HepG2 (cell line): ENCODE measurements around the gene CHST3. TPM values are rescaled to one million over a fixed set of nuclear protein-coding genes. Genes with fewer than 3 reads are reported as not detected.

Experiments used
- KDM6A ChIP-seq: IDR thresholded peaks from 2 replicates; pipeline ENCODE4 v1.6.1; 2016; ENCODE audit warnings: low read depth
- KMT2A ChIP-seq: sonication (generic); formaldehyde crosslinking; IDR thresholded peaks from 2 replicates; pipeline ENCODE4 v1.4.0; 2020; ENCODE audit warnings: missing genetic modification reagents
- MAF1 ChIP-seq: sonication (generic); formaldehyde crosslinking; IDR thresholded peaks from 2 replicates; pipeline ENCODE4 v1.5.0; 2020; ENCODE audit warnings: missing genetic modification reagents, borderline replicate concordance
- NFKBIZ ChIP-seq: IDR thresholded peaks from 2 replicates; pipeline ENCODE4 v1.6.1; 2018; ENCODE audit warnings: missing genetic modification reagents, missing compliant biosample characterization
- NKX3-1 ChIP-seq: sonication (generic); formaldehyde crosslinking; IDR thresholded peaks from 2 replicates; pipeline ENCODE4 v1.5.0; 2020; ENCODE audit warnings: missing genetic modification reagents
- PHF20 ChIP-seq: sonication (generic); formaldehyde crosslinking; IDR thresholded peaks from 2 replicates; pipeline ENCODE4 v1.5.0; 2020; ENCODE audit warnings: mild to moderate bottlenecking, missing genetic modification reagents
- RARA ChIP-seq: IDR thresholded peaks from 2 replicates; pipeline ENCODE4 v1.6.1; 2016; ENCODE audit warnings: missing genetic modification reagents, missing compliant biosample characterization
- RBFOX2 ChIP-seq: fragments of 200-400 bp; formaldehyde crosslinking; IDR thresholded peaks from 2 replicates; pipeline ENCODE4 v1.6.1; 2017; ENCODE audit warnings: low read depth, mild to moderate bottlenecking, low read length
- RBM22 ChIP-seq: fragments of 200-400 bp; formaldehyde crosslinking; optimal IDR thresholded peaks from 2 replicates; pipeline ENCODE3; 2017; ENCODE audit warnings: mild to moderate bottlenecking, low read length, moderate library complexity
- SP1 ChIP-seq, 2 experiments: fragments of 450-650 bp in 1 of 2; sonication (generic) in 1 of 2; formaldehyde crosslinking in 1 of 2; IDR thresholded peaks; 2 replicates each; pipeline versions ENCODE4 v1.4.0 to v1.6.1; 2016 to 2020; ENCODE audit warnings: missing genetic modification reagents in 1 of 2
- TAF15 ChIP-seq: fragments of 200-400 bp; formaldehyde crosslinking; IDR thresholded peaks from one replicate; pipeline ENCODE4 v1.6.1; 2018; ENCODE audit warnings: mild to moderate bottlenecking, low read depth, low read length; ENCODE audit not compliant: poor library complexity, severe bottlenecking
- TRAFD1 ChIP-seq: sonication (generic); formaldehyde crosslinking; IDR thresholded peaks from 2 replicates; pipeline ENCODE4 v1.5.1; 2020; ENCODE audit warnings: missing genetic modification reagents, mild to moderate bottlenecking, borderline replicate concordance
- ZNF251 ChIP-seq: sonication (generic); formaldehyde crosslinking; IDR thresholded peaks from 2 replicates; pipeline ENCODE4 v1.9.0; 2021; ENCODE audit warnings: mild to moderate bottlenecking, missing genetic modification reagents
- ZNF431 ChIP-seq: sonication (generic); formaldehyde crosslinking; IDR thresholded peaks from 2 replicates; pipeline ENCODE4 v1.9.0; 2022; ENCODE audit warnings: missing genetic modification reagents, low read depth, mild to moderate bottlenecking, borderline replicate concordance
- ZNF878 ChIP-seq: sonication (generic); formaldehyde crosslinking; IDR thresholded peaks from 2 replicates; pipeline ENCODE4 v1.8.1; 2023; ENCODE audit warnings: mild to moderate bottlenecking, missing genetic modification reagents, moderate library complexity
- polyA plus RNA-seq, 8 experiments: library from polyadenylated mRNA; depleted of rRNA in 3 of 8; stranded (reverse) in 7 of 8; unstranded in 1 of 8; fragments of >200 nt; fragmentation: Illumina TruSeq in 4 of 8; extraction: Trizol in 4 of 8; gene quantifications; 2 replicates each; pipeline versions ENCODE4 v1.2.1 to v1.2.3, GENCODE V29; 2011 to 2016; ENCODE audit warnings: low read depth in 4 of 8, missing spikeins in 1 of 8, mixed read lengths in 1 of 8; ENCODE audit not compliant: insufficient read depth in 1 of 8
- total RNA-seq, 5 experiments: library from RNA; depleted of rRNA; stranded (reverse); fragments of >200 nt; fragmentation: Illumina TruSeq; extraction: Trizol; gene quantifications; 2 replicates each; pipeline ENCODE4 v1.2.3, GENCODE V29; 2016; ENCODE audit warnings: low read depth in 1 of 5
- TF ChIP-seq, protein P1 (sequence below): sonication (generic); formaldehyde crosslinking; IDR thresholded peaks from 2 replicates; pipeline ENCODE4 v1.5.0; 2020; ENCODE audit warnings: mild to moderate bottlenecking, missing genetic modification reagents, borderline replicate concordance
- TF ChIP-seq, protein P2 (sequence below): sonication (generic); formaldehyde crosslinking; IDR thresholded peaks from 2 replicates; pipeline ENCODE4 v1.4.0; 2020; ENCODE audit warnings: missing genetic modification reagents, borderline replicate concordance

The CHST3 gene
- total and polyA plus RNA-seq, 2 of the 13 experiments (the other 11 are each of a cell fraction or from before 2014, with no cell fraction given) = 7.2 to 18.7 TPM

DNA sequence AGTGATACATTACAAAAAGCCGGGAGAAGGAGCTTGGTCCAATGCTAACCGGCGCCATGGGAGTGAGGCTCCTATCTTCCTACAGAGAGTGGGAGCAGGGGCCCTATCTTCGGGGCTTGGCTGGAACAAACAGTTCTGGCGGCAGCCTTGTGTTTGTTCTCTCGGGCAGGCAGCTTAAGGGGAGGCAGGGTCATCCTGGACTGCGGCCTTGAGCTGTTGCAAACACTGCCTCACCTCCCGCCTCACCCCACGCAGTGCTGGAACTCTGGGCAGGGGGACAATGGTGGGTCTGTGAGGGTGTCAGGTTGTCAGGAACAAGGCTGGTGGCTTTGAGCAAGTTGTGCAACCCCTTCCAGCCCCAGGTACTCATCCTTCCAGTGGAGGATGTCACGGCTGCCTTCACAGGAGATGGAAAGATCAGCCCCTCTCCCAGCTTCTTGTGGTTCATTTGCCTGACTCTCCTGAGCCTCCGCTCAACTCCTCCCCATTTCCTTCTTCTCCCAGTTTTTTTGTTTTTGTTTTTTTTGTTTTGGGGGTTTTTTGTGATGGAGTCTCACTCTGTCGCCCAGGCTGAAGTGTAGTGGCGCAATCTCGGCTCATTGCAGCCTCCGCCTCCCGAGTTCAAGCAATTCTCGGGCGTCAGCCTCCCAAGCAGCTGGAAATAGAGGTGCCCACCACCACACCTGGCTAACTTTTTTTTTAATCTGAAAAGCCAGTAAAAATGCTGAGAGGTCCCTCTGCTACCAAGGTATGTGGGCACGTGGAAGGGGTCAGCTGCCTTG lies 66.8 kb downstream of the CHST3 start (continued):
- TF ChIP-seq, protein P1, sequence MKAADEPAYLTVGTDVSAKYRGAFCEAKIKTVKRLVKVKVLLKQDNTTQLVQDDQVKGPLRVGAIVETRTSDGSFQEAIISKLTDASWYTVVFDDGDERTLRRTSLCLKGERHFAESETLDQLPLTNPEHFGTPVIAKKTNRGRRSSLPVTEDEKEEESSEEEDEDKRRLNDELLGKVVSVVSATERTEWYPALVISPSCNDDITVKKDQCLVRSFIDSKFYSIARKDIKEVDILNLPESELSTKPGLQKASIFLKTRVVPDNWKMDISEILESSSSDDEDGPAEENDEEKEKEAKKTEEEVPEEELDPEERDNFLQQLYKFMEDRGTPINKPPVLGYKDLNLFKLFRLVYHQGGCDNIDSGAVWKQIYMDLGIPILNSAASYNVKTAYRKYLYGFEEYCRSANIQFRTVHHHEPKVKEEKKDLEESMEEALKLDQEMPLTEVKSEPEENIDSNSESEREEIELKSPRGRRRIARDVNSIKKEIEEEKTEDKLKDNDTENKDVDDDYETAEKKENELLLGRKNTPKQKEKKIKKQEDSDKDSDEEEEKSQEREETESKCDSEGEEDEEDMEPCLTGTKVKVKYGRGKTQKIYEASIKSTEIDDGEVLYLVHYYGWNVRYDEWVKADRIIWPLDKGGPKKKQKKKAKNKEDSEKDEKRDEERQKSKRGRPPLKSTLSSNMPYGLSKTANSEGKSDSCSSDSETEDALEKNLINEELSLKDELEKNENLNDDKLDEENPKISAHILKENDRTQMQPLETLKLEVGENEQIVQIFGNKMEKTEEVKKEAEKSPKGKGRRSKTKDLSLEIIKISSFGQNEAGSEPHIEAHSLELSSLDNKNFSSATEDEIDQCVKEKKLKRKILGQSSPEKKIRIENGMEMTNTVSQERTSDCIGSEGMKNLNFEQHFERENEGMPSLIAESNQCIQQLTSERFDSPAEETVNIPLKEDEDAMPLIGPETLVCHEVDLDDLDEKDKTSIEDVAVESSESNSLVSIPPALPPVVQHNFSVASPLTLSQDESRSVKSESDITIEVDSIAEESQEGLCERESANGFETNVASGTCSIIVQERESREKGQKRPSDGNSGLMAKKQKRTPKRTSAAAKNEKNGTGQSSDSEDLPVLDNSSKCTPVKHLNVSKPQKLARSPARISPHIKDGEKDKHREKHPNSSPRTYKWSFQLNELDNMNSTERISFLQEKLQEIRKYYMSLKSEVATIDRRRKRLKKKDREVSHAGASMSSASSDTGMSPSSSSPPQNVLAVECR = peak; percentile 70; the same call in 1 of the 2 replicates
- TF ChIP-seq NFKBIZ (CRISPR knock-in tag) (no peak), KMT2A (CRISPR knock-in tag) (peak; percentile 48; the same call in 1 of the 2 replicates), RBM22 (no peak), TAF15 (no peak), MAF1 (CRISPR knock-in tag) (0 out of 2 replicates have a peak, but pooled peaks have one; percentile 53), PHF20 (0 out of 2 replicates have a peak, but pooled peaks have one; percentile 18), ZNF251 (CRISPR knock-in tag) (no peak), RARA (peak; percentile 91), SP1 (IDR thresholded peaks at IDR 0.05) (no peak), SP1 (CRISPR knock-in tag; IDR thresholded peaks at IDR 0.05) (peak; percentile 35; the same call in 1 of the 2 replicates), ZNF878 (peak; percentile 69; the same call in 1 of the 2 replicates), NKX3-1 (CRISPR knock-in tag) (no peak), RBFOX2 (peak; percentile 65), ZNF431 (CRISPR knock-in tag) (no peak), TRAFD1 (no peak), KDM6A (CRISPR knock-in tag) (peak; percentile 86)
- TF ChIP-seq, protein P2, sequence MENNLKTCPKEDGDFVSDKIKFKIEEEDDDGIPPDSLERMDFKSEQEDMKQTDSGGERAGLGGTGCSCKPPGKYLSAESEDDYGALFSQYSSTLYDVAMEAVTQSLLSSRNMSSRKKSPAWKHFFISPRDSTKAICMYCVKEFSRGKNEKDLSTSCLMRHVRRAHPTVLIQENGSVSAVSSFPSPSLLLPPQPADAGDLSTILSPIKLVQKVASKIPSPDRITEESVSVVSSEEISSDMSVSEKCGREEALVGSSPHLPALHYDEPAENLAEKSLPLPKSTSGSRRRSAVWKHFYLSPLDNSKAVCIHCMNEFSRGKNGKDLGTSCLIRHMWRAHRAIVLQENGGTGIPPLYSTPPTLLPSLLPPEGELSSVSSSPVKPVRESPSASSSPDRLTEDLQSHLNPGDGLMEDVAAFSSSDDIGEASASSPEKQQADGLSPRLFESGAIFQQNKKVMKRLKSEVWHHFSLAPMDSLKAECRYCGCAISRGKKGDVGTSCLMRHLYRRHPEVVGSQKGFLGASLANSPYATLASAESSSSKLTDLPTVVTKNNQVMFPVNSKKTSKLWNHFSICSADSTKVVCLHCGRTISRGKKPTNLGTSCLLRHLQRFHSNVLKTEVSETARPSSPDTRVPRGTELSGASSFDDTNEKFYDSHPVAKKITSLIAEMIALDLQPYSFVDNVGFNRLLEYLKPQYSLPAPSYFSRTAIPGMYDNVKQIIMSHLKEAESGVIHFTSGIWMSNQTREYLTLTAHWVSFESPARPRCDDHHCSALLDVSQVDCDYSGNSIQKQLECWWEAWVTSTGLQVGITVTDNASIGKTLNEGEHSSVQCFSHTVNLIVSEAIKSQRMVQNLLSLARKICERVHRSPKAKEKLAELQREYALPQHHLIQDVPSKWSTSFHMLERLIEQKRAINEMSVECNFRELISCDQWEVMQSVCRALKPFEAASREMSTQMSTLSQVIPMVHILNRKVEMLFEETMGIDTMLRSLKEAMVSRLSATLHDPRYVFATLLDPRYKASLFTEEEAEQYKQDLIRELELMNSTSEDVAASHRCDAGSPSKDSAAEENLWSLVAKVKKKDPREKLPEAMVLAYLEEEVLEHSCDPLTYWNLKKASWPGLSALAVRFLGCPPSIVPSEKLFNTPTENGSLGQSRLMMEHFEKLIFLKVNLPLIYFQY (CRISPR knock-in tag) = no peak
